ENCODE measurements around the gene NOC2L.

The NOC2L gene

GRCh38 chr1:969260-969855 lies 10.3 kb upstream of the NOC2L start:
- DNase-seq (ENCODE audit: insufficient read length, low spot score) = no peak
- FAIRE-seq = peak; percentile 81

GRCh38 chr1:967466-968343 lies 8.6 kb upstream of the NOC2L start:
- TF ChIP-seq SPI1 (IDR thresholded peaks at IDR 0.05; ENCODE audit: low read depth, low read length) (no peak), POLR2AphosphoS5 (IDR thresholded peaks at IDR 0.05; ENCODE audit: low read depth, low read length) (no peak), TAF1 (IDR thresholded peaks at IDR 0.05; ENCODE audit: low read depth, low read length) (no peak), POLR2A (IDR thresholded peaks at IDR 0.05; ENCODE audit: low read depth, low read length) (no peak), PAX5 (IDR thresholded peaks at IDR 0.05; ENCODE audit: insufficient read depth, low read length, severe bottlenecking) (no peak), POU2F2 (IDR thresholded peaks at IDR 0.05; ENCODE audit: low read depth, low read length) (no peak)
- DNase-seq (ENCODE audit: insufficient read length, low spot score) = no peak
- FAIRE-seq = no peak

More at GRCh38 chr1:969260-969855, 10.3 kb upstream of the NOC2L start:
- TF ChIP-seq POLR2A (IDR thresholded peaks at IDR 0.05; ENCODE audit: low read depth, low read length) = no peak
- no peak for TF ChIP-seq POU2F2 (IDR thresholded peaks at IDR 0.05; ENCODE audit: low read depth, low read length)
- no peak for TF ChIP-seq SPI1 (IDR thresholded peaks at IDR 0.05; ENCODE audit: low read depth, low read length)
- TF ChIP-seq PAX5 (IDR thresholded peaks at IDR 0.05; ENCODE audit: insufficient read depth, low read length, severe bottlenecking) = no peak
- no peak for TF ChIP-seq TAF1 (IDR thresholded peaks at IDR 0.05; ENCODE audit: low read depth, low read length)
- no peak for TF ChIP-seq POLR2AphosphoS5 (IDR thresholded peaks at IDR 0.05; ENCODE audit: low read depth, low read length)

- peak; percentile 88 for FAIRE-seq
- peak; percentile 96 for DNase-seq (ENCODE audit: insufficient read length, low spot score)
- TF ChIP-seq TAF1 (IDR thresholded peaks at IDR 0.05; ENCODE audit: low read depth, low read length) (no peak), POLR2A (IDR thresholded peaks at IDR 0.05; ENCODE audit: low read depth, low read length) (no peak), POLR2AphosphoS5 (IDR thresholded peaks at IDR 0.05; ENCODE audit: low read depth, low read length) (no peak), PAX5 (IDR thresholded peaks at IDR 0.05; ENCODE audit: insufficient read depth, low read length, severe bottlenecking) (no peak)
These were observed 7.7 kb upstream of the NOC2L start for GRCh38 chr1:966704-967300.

DNA sequence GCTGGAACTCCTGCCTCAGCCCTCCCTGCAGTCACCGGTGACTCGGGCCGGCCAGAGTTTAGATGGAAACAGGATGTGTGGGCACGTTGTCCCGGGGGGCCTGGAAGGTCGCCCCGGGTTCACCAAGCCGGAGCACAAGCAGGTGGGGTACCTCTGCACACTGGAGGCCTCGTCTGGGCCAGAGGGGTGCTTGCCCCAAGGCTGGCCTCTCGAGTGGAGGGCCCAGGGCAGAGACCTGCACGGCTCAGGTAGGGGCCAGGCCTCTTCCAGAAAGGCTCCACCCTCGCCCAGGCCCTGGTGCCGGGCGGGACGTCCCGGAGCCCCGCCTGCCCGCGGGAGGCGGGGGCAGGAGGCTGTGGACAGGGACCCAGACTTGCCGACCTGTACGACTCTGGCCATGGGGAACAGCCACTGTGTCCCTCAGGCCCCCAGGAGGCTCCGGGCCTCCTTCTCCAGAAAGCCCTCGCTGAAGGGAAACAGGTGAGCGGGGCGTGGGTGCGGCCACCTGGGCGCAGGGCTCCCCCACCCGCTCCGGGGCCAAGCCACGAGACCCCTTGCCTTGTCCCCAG lies 7.2 kb upstream of the NOC2L start, which contains the start of gene PLEKHN1:
Gene PLEKHN1 (plus strand): TSS at position 348 of the 569 bp plus-strand sequence. CDS start 50 bp downstream, at position 398.
- FAIRE-seq = no peak
- TF ChIP-seq POLR2A (IDR thresholded peaks at IDR 0.05; ENCODE audit: low read depth, low read length) = no peak
- no peak for TF ChIP-seq POLR2AphosphoS5 (IDR thresholded peaks at IDR 0.05; ENCODE audit: low read depth, low read length)
- TF ChIP-seq PAX5 (IDR thresholded peaks at IDR 0.05; ENCODE audit: insufficient read depth, low read length, severe bottlenecking) = no peak
- TF ChIP-seq SPI1 (IDR thresholded peaks at IDR 0.05; ENCODE audit: low read depth, low read length) = no peak
- no peak for TF ChIP-seq POU2F2 (IDR thresholded peaks at IDR 0.05; ENCODE audit: low read depth, low read length)
- TF ChIP-seq TAF1 (IDR thresholded peaks at IDR 0.05; ENCODE audit: low read depth, low read length) = no peak
- DNase-seq (ENCODE audit: insufficient read length, low spot score) = peak; percentile 72

DNA sequence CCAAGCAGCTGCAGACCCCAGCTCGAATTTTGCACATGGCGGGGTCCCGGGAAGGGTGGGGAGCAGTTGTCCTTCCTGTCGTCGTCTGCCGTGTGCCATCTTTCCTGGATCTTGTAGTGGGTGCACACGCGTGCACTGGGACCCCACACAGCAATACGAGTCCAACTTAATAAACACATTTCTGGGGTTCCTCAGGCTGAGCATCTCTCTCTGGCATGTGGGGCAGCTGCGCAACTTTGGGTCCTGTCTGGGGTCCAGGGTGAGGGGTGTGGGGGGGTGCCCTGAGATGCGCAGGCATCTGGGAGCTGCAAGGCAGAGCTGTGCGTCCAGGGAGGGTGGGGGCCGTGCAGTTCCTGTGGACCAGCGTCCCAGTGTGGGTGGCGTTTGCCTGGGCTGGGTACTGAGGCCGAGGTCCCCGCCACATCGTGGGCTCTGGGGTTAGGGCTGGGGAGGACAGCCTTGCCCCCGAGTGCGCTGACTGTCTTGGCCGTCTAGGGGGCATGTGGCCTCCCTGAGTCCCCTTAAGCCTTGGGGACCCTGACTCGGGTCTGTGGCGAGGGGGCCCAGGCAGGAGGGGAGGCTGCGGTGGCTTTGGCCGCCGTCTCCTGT lies 6.6 kb upstream of the NOC2L start:
- FAIRE-seq = no peak
- DNase-seq (ENCODE audit: insufficient read length, low spot score) = no peak
- no peak for TF ChIP-seq SPI1 (IDR thresholded peaks at IDR 0.05; ENCODE audit: low read depth, low read length)
- TF ChIP-seq POU2F2 (IDR thresholded peaks at IDR 0.05; ENCODE audit: low read depth, low read length) = no peak
- no peak for TF ChIP-seq POLR2AphosphoS5 (IDR thresholded peaks at IDR 0.05; ENCODE audit: low read depth, low read length)
- no peak for TF ChIP-seq TAF1 (IDR thresholded peaks at IDR 0.05; ENCODE audit: low read depth, low read length)
- TF ChIP-seq POLR2A (IDR thresholded peaks at IDR 0.05; ENCODE audit: low read depth, low read length) = no peak
- no peak for TF ChIP-seq PAX5 (IDR thresholded peaks at IDR 0.05; ENCODE audit: insufficient read depth, low read length, severe bottlenecking)

DNA sequence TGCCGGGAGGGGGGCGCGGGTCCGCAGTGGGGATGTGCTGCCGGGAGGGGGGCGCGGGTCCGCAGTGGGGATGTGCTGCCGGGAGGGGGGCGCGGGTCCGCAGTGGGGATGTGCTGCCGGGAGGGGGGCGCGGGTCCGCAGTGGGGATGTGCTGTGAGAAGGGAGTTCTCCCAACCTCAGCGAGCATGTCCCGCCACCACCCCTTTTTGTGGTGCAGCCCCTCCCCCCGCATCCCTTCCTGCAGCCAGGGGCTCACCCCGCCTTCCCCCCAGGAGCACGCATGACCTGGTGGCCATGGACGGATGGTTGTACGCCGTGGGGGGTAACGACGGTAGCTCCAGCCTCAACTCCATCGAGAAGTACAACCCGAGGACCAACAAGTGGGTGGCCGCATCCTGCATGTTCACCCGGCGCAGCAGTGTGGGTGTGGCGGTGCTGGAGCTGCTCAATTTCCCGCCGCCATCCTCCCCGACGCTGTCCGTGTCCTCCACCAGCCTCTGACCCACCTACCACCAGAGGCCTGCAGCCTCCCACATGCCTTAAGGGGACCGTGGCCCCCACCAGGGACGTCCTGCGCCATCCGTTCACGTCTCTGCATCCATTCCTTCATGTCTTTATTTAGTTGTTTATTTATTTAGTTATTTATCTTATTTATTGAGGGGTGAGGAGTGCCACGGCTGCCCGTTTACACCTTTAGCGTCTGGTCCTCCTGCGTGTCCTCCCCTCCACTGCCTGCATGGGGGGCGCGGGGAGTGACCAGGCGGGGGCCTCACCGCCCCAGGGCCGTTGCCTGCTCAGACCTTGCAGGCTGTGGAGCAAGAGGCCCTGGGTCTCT lies 5.9 kb upstream of the NOC2L start:
- FAIRE-seq (no peak), DNase-seq (ENCODE audit: insufficient read length, low spot score) (no peak)
- TF ChIP-seq PAX5 (IDR thresholded peaks at IDR 0.05; ENCODE audit: insufficient read depth, low read length, severe bottlenecking) (no peak), POLR2A (IDR thresholded peaks at IDR 0.05; ENCODE audit: low read depth, low read length) (no peak), POLR2AphosphoS5 (IDR thresholded peaks at IDR 0.05; ENCODE audit: low read depth, low read length) (no peak), TAF1 (IDR thresholded peaks at IDR 0.05; ENCODE audit: low read depth, low read length) (no peak), POU2F2 (IDR thresholded peaks at IDR 0.05; ENCODE audit: low read depth, low read length) (no peak), SPI1 (IDR thresholded peaks at IDR 0.05; ENCODE audit: low read depth, low read length) (no peak)

DNA sequence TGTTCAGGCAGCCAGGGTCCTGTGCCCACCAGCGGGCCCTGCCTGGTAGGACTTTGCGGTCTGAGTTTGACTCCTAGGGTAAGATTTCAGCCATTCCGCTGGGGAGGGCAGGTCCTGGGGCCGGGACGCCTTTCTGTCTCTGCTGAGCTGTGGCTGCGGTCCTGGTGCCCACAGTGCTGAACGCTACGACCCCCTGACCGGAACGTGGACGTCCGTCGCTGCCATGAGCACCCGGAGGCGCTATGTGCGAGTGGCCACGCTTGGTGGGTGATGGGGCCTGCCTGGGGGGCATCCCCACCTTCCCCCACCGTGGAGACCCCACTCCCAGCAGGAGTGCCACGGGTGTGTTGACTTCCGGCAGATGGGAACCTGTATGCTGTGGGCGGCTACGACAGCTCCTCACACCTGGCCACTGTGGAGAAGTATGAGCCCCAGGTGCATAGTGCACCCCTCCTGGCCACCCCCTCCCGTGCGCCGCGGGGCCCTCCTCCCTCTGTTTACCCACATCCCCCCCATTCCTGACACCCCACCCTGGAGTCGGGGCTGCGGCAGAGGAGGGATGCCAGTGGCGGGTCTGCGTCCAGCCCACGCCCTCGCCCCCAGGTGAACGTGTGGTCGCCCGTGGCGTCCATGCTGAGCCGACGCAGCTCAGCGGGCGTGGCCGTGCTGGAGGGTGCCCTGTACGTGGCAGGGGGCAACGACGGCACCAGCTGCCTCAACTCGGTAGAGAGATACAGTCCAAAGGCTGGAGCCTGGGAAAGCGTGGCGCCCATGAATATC lies 4.9 kb upstream of the NOC2L start:
- no peak for FAIRE-seq
- TF ChIP-seq PAX5 (IDR thresholded peaks at IDR 0.05; ENCODE audit: insufficient read depth, low read length, severe bottlenecking) = no peak
- no peak for TF ChIP-seq POLR2A (IDR thresholded peaks at IDR 0.05; ENCODE audit: low read depth, low read length)
- TF ChIP-seq POU2F2 (IDR thresholded peaks at IDR 0.05; ENCODE audit: low read depth, low read length) = no peak
- TF ChIP-seq TAF1 (IDR thresholded peaks at IDR 0.05; ENCODE audit: low read depth, low read length) = no peak
- no peak for TF ChIP-seq POLR2AphosphoS5 (IDR thresholded peaks at IDR 0.05; ENCODE audit: low read depth, low read length)
- TF ChIP-seq SPI1 (IDR thresholded peaks at IDR 0.05; ENCODE audit: low read depth, low read length) = no peak
- DNase-seq (ENCODE audit: insufficient read length, low spot score) = no peak
